Islet precursor cell (in vitro differentiated cells): ENCODE results near the gene EFNB2.

ENCODE experiments used
- DNase-seq: peaks from one replicate; pipeline ENCODE4 v3.0.0-alpha.2; 2018

Gene EFNB2

DNA sequence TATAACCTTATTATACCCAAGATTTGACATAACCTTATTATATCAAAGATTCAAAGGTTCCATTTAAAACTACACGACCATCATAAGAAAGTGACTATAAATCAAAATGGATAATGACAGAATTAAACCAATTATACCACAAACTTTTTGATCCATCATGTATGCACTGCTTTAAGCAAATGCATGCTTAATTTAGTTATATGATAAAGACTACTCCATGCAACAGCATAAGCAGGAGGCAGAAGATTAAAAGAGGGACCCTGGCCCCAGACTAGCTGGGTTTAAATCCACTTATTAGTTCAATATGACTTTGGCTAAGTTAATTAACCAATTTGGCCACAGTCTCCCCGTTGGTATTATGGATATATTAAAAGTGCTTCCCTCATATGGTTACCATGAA, 11.4 kb downstream of the EFNB2 start:
- no peak for DNase-seq

DNA sequence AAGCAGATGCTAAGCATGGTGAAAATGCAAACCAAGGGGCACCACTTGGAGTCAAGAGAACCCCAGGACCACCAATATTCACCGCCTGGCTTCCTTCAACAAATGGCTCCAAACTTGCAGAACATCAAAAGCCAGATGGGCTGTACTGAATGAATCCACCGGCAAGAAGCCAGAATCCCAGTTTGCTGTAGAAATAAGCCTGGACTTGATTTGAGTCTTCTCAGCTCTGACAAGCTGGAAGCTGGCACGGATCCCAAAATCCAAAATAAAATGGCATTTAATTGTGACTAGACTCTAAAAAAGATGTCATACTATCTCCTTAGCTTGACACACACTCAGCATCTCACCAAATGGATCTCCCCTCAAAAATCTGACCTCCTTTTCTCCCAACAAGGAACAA, 11.9 kb downstream of the EFNB2 start:
- no peak for DNase-seq

DNA sequence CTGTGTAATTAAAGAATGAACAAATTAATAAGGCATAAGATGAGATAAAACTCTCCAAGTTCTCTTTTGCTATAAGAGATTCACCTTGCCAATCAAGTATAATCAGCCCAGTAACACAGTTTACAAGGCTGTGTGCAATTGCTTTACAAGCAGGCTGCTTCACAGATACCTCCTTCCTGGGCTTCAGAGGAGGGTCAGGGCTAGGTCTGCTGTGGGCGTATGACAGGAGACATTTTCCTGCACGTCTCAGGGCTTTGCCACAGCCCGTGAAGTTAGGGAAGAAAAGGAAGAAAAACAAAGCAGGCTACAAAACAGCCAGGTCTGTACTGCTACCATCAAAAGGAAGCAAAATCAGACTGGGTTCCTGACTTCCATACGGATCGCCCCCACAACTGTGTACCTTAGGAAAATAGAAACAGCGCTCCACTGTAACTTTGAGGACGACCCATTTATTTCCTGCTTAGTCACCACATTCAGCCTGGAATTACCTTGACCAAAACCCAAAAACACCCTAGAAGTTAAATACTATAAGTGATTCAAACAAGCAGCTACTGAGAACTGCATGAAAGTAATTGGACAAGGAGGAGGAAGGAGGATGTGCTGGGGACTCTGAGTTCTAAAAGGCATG, 12.4 kb downstream of the EFNB2 start:
- DNase-seq: peak; percentile 74

DNA sequence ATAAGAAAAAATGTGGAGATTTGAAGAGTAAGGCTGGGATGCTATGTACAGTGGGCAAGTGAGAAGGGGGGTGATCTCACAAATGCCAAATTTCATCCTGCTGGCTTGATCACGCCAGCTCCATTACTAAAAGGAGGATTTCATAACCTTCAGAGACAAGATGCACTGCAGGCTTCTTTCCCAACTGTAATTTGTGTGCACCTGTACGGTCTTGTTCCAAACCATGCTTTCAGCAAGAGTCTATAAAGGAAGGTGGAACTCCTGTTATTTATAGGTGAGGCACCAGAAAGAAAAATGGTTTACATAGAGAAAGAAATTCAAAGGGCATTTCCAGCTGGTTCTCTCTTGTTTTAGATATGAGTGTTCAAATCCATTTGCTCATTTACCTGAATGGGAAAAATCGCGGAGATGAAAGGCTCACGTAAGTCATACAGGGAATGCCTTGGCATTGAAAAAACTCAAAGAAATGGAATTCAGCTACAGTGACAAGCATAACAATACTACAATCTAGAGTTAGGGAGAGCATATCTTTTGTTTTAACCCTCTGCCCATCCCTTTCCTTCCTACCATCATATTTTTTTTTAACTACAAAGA, 13.3 kb downstream of the EFNB2 start:
- DNase-seq: no peak

DNA sequence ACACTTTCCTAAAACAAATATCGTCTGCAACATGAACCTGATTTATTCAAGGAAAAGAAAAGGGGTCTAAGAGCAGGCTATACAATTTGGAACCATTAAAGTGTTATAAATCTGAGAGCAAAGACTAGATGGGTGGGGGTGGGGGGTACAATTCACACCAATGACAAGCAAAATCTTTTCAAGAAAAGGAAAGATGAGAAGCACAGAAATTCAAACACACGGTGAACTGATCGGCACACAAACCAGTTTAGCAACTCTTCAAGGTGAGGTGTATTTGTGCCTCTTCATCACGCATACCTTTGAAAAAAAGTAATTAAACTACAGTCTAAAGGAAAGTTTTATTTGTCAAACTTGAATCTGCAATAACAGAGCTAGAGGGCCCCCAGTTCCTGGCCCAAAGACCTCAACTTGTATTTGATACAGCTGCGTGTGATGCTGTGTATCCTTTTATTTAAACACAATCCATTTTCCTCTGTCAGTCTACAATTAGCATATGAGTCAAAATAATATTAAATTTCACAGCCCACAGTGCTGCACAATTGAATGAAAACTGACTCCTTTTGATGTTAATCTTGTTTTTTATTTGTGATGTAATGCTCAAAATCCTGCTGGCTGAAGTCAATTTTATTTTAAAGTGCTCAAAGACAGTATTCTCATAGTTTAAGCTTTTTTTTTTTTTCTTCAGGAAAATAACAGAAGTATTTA, 14.2 kb downstream of the EFNB2 start:
- DNase-seq: no peak

DNA sequence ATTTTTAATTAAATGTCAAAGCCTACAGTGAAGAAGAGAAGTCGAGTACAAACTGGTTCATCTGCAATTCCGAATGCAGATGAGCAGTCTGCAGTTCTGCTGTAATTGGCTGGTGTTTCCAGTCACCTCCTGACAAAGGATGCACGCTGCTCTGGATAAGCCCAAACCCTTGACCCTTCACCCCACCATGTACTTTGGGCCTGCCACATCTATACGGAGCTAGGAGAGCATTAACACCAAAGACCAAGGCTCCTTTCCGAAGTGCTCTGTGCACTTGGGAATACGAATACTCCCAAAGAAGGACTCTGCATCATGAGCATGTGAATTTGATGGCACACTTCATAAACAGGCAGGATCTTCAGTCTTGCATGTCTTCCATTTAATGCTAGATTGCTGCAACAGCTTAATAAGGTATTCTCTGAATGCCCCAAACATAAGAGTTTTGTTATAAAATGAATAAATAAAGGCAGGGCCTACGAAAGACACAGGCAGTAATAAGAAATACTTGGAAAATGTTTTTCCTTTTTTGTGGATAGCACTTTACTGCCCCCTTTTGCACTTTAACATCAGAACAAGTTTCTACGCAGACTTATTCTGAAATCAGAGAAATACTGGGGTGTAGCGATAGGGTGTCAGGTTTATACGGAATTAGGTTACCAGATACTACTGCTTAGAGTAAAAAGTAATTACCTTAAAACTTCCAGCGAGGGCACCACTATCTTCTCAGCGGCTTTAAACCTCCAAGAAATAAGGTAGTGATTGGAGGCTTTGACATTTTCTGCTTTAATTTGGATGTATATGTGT, 15.0 kb downstream of the EFNB2 start:
- DNase-seq: no peak

DNA sequence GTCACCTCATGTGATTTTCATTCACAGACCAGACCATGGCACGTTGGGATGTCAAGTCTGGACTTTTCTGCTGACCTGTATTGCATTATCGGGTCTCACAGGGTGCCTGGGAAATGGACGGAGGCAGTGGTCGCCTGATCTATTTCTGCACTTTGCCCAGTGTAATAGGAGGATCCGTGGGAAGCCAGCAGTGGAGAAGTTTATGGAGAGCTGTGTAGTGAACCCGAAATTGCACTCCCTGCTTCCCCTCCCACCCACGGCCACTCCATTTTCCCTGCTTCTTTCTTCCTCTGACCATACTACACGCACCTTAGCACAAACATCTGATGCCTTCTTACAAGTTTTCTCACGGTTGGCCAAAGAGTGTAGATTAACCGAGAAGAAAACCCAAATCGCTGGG, 16.9 kb downstream of the EFNB2 start:
- DNase-seq: no peak

DNA sequence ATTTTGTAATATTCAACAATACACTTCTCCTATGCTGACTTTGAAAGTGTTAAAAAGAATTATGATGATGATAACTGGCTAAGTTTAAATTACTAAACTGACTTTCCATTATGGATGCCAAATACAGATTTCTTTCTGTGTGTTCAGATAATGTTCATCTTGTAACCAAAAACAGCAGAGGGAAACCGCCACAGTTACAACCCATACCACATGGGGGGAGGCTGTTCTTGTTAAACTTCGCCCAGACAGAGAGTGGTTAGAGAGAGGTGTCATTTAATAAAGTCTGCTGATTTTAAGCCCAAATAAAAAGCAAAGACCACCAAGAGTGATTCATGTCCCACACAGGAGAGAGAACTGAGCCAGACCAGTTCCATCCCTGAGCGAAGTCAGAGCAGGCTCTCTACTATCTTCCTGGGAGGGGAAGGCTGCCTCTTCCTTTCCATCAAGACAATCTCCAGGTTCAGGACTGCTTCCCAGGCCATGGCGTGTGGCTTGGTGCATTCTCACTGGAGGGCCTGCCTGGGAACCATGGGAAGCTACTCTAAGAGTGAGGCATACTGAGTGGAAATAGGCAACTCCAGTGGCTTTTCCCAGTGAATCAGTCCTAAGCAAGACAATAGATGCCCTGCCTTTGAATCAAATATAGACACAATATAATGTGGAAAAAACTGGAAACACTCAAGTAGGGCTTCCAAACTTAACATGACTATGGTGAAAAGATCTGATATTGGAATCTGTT, 18.2 kb downstream of the EFNB2 start:
- DNase-seq: no peak

DNA sequence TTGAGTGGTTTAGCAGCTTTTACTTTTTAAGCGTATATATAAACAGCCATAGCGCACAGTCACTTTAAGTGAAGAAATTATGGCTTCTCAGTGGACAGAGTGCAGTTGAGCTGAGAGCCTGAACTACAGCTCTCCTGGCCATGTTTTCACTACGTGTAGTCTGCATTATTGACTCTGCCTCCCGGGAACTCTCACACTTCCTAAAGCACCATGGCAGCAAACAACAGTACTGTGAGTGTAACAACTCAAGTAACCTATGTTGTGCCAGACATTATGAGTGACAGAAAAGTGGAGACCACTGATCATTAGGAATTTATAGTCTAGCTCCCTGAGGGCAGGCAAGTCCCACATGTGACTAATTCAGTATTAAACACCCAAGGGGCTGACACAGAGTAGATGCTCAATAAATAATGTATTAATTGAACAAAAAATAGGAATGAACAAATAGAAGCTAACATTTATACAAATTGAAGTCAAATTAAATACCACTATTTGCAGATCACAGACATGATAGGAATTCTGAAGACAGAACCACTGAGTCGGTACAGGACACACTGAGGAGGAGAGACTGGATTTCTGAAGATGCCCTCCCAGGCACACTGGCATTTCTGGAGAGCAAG, 19.7 kb downstream of the EFNB2 start:
- no peak for DNase-seq

DNA sequence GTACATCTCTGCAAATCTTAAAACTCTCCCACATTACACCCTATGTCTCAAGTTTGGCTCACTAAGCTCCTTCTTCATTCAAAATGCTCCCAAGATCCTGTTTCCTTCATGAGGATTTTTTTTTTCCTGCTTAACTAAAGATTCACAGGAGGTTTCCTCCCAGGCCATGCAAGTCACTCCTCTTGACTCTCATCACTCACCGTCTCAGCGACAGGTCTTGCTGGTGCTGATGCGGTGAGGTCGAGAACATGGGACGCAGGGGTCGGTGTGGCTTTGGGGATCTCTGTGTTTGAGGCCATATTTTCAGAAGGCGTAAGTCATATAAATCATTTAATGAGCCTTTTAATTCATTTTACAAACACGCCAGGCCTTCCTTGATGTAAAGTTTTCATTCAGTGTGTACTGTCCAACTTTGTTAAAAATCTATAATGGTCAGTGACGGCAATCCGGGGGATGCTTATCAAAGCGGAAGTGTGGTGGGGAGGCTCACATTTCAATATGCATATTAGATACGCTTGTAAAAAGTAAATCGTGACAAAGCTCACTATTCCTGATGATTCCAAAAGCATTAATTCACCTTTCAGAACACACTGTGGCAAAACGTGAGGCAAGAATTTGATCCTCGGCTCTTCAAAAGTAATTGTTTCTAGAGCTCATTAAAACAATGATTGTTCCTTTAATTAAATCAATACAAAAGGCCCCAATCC, 20.4 kb downstream of the EFNB2 start:
- DNase-seq: no peak

DNA sequence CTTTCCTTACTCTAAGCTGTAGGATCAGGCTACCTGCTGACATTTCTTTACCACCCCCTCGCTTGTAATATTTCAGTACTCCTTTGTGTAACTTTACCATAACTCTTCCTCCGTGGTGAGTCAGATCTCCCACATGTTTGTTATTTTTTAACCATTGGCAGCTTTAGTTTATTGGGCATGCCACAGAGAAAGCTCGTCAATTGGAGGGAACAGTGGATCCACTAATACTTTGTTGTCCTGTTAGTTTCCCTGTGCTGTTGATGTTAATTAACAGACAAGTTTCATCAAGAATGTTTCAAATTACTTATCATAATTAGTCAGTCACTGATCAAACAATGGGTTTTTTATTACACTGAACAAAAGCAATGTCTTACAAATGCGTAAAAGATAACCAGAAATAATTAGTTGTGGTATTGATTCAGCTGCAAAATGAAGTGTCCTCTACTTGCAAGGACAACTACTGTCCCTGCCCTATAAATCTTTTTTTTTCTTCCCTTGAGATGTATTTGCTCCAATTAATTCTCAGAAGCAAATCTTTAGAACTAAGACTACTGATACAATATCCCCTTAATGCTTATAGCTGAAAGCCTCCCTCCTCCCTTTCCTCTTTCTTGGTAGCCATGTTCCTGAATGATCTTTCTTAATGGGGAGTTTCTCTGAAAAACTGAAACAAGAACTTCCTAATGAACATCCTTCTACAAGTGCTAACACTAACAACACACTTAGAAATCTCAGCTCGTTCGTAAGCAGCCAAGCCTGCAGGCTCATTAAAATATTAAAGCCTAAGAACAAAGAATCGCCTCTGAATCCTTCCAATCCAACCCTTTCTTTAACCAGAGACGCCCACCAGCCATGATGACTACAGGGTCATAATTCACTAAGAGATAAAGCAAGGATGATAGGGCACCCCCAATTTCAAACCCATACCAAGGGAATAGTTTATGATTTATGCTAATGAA, 22.2 kb downstream of the EFNB2 start:
- DNase-seq: no peak

DNA sequence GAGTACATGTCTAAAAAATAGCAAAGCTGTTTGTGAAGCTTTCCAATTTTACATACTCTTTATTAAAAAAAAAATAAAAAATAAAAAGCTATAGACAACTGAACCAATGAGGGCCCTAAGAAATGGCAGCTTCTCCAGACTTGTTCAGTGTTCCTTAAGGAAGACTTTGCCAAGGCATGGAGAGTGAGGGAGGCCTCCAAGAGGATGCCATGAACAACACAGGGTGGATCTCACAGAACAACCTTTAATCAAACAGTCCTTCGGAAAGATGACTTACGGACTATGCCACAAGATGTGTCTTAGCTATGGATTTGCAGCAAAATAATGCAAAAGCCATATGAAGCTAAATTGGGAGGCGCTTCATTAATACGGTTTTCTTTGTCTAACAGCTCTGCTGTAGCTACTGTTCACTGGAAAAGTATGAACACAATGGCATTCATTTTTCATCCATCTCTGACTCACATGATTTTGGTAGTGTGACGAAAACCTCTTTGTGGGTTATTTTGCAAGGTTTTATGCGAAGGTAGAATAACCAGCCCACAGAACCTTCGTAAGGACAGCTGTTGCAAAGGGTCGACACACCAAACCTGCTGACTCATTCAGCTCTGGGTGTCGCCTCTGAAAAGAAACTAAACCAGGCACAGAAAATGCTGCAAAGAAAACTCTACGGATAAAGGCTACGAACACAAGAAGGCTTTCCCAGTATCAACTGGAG, 27.7 kb downstream of the EFNB2 start:
- peak; percentile 62 for DNase-seq

DNA sequence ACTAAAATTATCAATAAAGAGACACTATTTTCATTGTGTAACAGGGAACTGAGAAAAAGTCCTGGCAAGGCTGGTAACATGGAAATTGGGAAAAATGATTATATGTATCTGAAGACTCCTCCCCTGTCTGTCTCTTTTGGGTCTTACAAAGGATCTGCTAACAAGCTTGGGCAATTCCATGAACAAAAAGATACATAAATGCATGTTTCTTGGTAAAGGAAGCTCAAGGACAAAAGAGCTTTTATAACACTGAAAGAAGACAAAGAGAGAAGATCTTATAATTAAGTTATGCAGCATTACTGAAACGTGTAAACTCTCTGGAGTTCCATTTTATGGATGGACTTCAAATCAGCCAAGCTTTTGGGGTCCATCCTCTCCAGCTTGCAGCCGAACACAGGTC, 29.2 kb downstream of the EFNB2 start:
- DNase-seq: no peak

DNA sequence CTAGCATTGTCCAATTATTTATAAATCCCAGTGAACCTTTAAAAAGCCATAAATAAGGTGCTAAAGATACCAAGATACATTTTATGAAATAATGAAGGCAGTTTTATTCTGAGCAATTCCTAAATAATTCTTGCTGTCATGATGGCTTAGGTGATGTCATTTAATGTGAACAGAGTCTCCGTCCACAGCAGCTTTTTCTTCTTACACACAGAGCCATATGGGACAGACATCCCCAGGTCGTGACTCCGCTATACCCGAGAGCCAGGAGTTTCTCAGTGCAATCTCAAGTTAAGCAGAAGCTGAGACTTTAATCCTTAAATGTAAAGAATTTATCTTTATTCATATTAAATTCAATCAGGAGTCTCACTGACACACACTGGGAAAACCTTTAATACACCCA, 29.7 kb downstream of the EFNB2 start:
- DNase-seq: no peak

DNA sequence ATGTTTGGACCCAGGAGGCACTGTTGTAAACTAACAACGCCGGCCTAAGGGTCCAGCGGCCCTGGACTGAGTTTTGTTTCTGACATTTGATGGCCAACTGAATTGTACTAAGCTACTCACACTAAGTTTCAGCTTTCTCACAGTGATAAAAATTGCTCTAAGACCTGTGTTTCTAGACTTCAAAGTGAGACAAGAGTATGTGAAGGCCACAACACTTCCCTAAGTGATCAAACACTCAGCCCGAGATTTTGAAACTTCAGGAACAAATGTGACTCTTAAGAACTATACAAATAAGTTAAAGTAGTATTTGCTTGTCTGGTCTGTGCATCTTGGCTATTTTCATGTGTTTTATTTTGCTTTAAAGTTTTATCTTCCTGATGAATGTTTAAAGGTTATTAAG, 30.2 kb downstream of the EFNB2 start:
- no peak for DNase-seq

DNA sequence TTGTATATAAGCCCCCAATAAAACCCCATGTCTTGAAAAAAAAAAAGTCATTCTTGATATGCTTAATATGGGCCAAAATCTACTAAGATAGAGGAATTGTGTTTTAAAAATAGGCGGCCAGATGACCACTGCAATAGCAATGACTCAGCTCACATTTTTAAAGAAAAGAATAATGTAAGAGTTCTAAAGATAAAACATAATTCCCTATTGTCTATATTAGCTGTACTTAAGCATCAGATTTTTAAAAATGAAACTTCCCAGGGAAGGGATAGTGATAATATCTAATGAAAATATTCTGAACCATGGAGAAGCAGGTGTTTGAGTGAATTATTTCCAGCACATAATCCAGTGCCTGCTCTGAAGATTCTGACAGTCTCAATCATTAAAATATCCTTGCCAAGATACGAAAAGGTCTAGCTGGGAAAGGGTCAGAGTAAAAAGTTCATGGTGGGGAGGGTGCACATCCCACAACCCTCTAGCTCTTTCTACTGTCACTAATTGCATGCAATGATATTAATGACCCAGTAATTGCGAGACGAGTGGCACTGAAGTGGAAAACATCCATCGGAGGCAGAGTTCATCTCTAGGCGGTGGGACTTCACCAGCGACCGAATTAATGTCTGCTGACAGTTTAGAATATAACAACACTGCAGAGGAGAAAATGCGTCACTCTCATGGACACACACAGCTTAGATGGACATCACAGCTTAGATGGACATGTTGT, 31.6 kb downstream of the EFNB2 start:
- no peak for DNase-seq

DNA sequence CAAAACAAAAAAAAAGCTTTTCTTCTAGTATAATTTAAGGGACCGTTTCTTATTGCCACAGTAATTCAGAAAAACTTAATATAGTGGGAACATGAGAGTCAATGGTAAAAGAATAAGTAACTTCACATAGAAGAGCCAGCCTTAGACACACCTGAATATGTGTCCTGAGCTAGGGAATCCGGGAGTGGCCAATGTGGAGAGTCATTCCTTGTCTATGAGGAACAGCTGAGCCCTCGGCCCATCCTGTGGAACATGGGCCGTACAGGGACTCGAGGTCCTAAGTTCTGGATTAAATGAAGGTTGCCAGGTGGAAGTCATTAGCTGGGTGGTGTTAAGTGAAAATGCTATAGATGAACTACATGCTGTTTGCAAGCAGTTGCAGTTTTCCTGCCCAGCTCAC, 32.2 kb downstream of the EFNB2 start:
- no peak for DNase-seq

DNA sequence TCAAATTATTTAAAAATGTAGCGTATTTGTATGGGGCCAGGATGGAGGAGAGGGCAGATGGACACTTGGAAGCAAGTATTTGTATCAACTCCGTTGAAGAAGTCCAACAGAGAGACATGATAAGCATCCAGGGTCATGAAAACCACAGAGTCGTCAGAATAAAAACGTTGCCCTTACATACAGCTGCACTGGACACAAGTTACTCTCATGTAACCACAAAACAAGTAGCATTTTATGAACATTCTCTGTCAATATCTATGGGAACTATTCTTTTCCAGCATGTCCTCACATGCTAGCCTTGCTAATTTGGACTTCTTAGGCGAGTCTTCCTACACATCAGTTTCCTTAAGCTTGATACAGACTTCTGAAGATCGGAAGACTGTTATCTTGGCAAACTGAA, 35.0 kb downstream of the EFNB2 start:
- no peak for DNase-seq

DNA sequence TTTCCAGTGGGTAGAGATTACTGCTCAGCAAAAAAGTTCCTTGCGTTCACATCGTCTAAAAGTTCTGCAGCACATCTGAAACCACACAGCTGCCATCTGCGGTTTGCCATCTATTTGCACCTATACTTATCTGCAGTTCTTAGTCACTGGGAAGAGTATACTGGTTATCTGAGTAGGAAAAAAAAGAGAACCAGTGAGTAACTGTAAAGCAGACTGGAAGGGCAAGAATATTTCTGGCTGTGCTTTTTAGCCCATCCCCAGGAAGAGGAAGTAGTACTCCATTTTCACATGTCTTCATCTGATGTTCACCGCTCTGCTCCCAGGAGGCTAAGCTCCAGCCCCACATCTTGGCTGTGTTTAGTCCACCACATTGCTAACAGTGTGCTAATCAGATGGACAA, 35.6 kb downstream of the EFNB2 start:
- no peak for DNase-seq
